ENCODE measurements around the gene TAGLN3.

- TF ChIP-seq CTCF (IDR thresholded peaks at IDR 0.05) (no peak), CHD2 (IDR thresholded peaks at IDR 0.05; ENCODE audit: low read length, partially characterized antibody) (no peak)
These were observed 48.5 kb downstream of the TAGLN3 start for GRCh38 chr3:112047264-112047663.

Data from SK-N-SH (cell line).